Measurements from ENCODE around the gene GNB3. TPM values are rescaled to one million over a fixed set of nuclear protein-coding genes. Genes with fewer than 3 reads are reported as not detected.

Gene GNB3
- total and polyA plus RNA-seq, 2 donors (not counting 3 experiments of a cell fraction or from before 2014, with no cell fraction given) = 9.4 to 12.0 TPM

GRCh38 chr12:6834254-6834653 is 6.5 kb upstream of the GNB3 start:
- Histone ChIP-seq H2AFZ (ENCODE audit: low read depth, low read length) (no peak overlapping the region), H3K27ac (ENCODE audit: insufficient read depth, low read depth, low read length) (no peak overlapping the region), H3K4me1 (ENCODE audit: control insufficient read depth, extremely low read depth, insufficient read depth, low read length) (peaks cover 9% of the 10 kb centered on the region), H3K9me1 (replicated peaks; ENCODE audit: control insufficient read depth, extremely low read depth, insufficient read depth, low read length) (no peaks in the 10 kb centered on the region), H3K79me2 (ENCODE audit: control insufficient read depth, insufficient read depth, low read length) (peaks cover 15% of the 10 kb centered on the region), H3K9me3 (replicated peaks; ENCODE audit: control insufficient read depth, insufficient read depth, low read length) (no peaks in the 10 kb centered on the region), H3K4me3 (replicated peaks in 1 of 3; ENCODE audit: insufficient read depth in 1 of 3, low read depth in 1 of 3, low read length in 3 of 3) (no peak overlapping the region), H3K36me3 (ENCODE audit: control insufficient read depth in 2 of 2, extremely low read depth in 1 of 2, insufficient read depth in 2 of 2, low read length in 2 of 2) (peaks cover 3 to 45% of the 10 kb centered on the region in 2 experiments), H4K20me1 (replicated peaks; ENCODE audit: control insufficient read depth, extremely low read depth, insufficient read depth, low read length) (no peaks in the 10 kb centered on the region), H3K9ac (replicated peaks; ENCODE audit: extremely low read depth, insufficient read depth, low read length) (no peak overlapping the region), H3K4me2 (ENCODE audit: insufficient read depth, low read length) (no peak overlapping the region), H3K27me3 (ENCODE audit: control insufficient read depth in 2 of 2, insufficient read depth in 2 of 2, low read length in 2 of 2) (no peaks in the 10 kb centered on the region)
- ChIA-PET CTCF (interaction anchor here (0.5 to 2.9 kb wide), 8 partner anchors 9 to 219 kb away, joined by 3 to 17 read pairs (median 4); partner anchors contain the start of genes CDCA3, MLF2, PTMS and USP5), POLR2A (interaction anchor here (1.0 kb wide), 1 partner anchor 33 kb away, joined by 3 read pairs; the partner anchor contains the start of gene TPI1)
- FAIRE-seq = no peak
- TF ChIP-seq POLR2AphosphoS5 (IDR thresholded peaks at IDR 0.05; ENCODE audit: insufficient read depth, low read depth, low read length) (no peak), MYC (IDR thresholded peaks at IDR 0.05; ENCODE audit: low read depth, low read length) (no peak), POLR2A (IDR thresholded peaks at IDR 0.05; ENCODE audit: low read depth, low read length) (no peak), MAX (IDR thresholded peaks at IDR 0.05; ENCODE audit: insufficient read depth, insufficient read length) (no peak), EZH2 (IDR thresholded peaks at IDR 0.05; ENCODE audit: borderline replicate concordance, low read depth, low read length, severe bottlenecking) (no peak), GATA2 (IDR thresholded peaks at IDR 0.05; ENCODE audit: insufficient read depth, insufficient read length, low read depth, low read length) (no peak), JUN (IDR thresholded peaks at IDR 0.05; ENCODE audit: borderline replicate concordance, insufficient read depth, insufficient read length, low read depth) (no peak), FOS (IDR thresholded peaks at IDR 0.05; ENCODE audit: borderline replicate concordance, insufficient read depth, low read length) (no peak)
- TF ChIP-seq, protein P1, sequence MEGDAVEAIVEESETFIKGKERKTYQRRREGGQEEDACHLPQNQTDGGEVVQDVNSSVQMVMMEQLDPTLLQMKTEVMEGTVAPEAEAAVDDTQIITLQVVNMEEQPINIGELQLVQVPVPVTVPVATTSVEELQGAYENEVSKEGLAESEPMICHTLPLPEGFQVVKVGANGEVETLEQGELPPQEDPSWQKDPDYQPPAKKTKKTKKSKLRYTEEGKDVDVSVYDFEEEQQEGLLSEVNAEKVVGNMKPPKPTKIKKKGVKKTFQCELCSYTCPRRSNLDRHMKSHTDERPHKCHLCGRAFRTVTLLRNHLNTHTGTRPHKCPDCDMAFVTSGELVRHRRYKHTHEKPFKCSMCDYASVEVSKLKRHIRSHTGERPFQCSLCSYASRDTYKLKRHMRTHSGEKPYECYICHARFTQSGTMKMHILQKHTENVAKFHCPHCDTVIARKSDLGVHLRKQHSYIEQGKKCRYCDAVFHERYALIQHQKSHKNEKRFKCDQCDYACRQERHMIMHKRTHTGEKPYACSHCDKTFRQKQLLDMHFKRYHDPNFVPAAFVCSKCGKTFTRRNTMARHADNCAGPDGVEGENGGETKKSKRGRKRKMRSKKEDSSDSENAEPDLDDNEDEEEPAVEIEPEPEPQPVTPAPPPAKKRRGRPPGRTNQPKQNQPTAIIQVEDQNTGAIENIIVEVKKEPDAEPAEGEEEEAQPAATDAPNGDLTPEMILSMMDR (IDR thresholded peaks at IDR 0.05; ENCODE audit: extremely low read depth in 1 of 2, insufficient read depth in 1 of 2, low read depth in 1 of 2, low read length in 2 of 2) = no peak
- no TSS peak for BruUV-seq (replicated peaks)
- dilution Hi-C loops (cut with MboI; ENCODE audit: extremely low pct_ligation_motif_present, low sequenced_read_pairs) (no loop called here), intact Hi-C loops (cut with micrococcal nuclease) (loop anchor here (2.0 kb wide), 1 partner anchor 17 kb away; the partner anchor contains the start of gene CDCA3)
- DNase-seq (ENCODE audit: low read depth, low spot score) = no peak

Measured in endothelial cell of umbilical vein (primary cell).